K562 (cell line): ENCODE measurements around the gene WDR86. TPM values are rescaled to one million over a fixed set of nuclear protein-coding genes. Genes with fewer than 3 reads are reported as not detected.

Experiments
- ATAC-seq: fragments of 200-7000 bp; cut with Tn5 transposase; 3 replicates; pipeline ENCODE4 v1.9.1; 2020; ENCODE audit warnings: moderate library complexity
- BruUV-seq: library from RNA; stranded (reverse); fragments of 400-500 nt; replicated peaks from 2 replicates; lab custom pipeline; 2021; lab: Mats Ljungman, UMichigan
- CTCF ChIA-PET: fragments of 300-600 bp; formaldehyde crosslinking; extraction: SDS; loops from one replicate; lab custom pipeline; 2021; ENCODE audit warnings: low intra/inter-chr PET ratio; lab: Yijun Ruan, JAX
- POLR2A ChIA-PET: fragments of 300-600, 350-650 bp; sonication (Branson Sonifier 250); formaldehyde crosslinking; extraction: SDS; loops from one replicate; lab custom pipeline; 2021; ENCODE audit warnings: antibody characterized with exemption, inconsistent platforms; lab: Yijun Ruan, JAX
- DNase-seq, 4 experiments: peaks; one replicate each; pipeline versions ENCODE4 v3.0.0 to v3.0.0-alpha.2; 2011 to 2018; ENCODE audit warnings: low spot score in 3 of 4, mixed read lengths in 3 of 4; ENCODE audit errors: extremely low read depth in 1 of 4
- FAIRE-seq: peaks from 2 replicates; lab custom pipeline; 2011; peaks lifted over from hg19 to GRCh38; lab: Jason Lieb, UNC
- H2AFZ ChIP-seq: 2 replicates; pipeline ENCODE4 v1.6.0; 2011; ENCODE audit warnings: low read depth, low read length, control low read depth, inconsistent platforms
- H3K27ac ChIP-seq: fragments of 200-600 bp; 3 replicates; pipeline ENCODE4 v1.8.0; 2011; ENCODE audit warnings: low read depth, mild to moderate bottlenecking, control low read depth, inconsistent platforms, low read length, moderate library complexity, mixed read lengths; ENCODE audit errors: extremely low read depth
- H3K27me3 ChIP-seq, 2 experiments: fragments of 300-600 bp in 1 of 2; 2 replicates in 1 of 2; 3 replicates in 1 of 2; pipeline versions ENCODE4 v1.6.0 to v1.8.0; 2011; ENCODE audit warnings: inconsistent platforms in 2 of 2, low read length in 2 of 2, mild to moderate bottlenecking in 1 of 2, mixed read lengths in 1 of 2, moderate library complexity in 1 of 2; ENCODE audit not compliant: control insufficient read depth in 2 of 2, insufficient read depth in 2 of 2
- H3K36me3 ChIP-seq: fragments of 300-600 bp; 3 replicates; pipeline ENCODE4 v1.8.0; 2011; ENCODE audit warnings: mild to moderate bottlenecking, low read length, inconsistent platforms; ENCODE audit not compliant: control insufficient read depth, insufficient read depth
- H3K4me1 ChIP-seq, 2 experiments: fragments of 200-600 bp in 1 of 2; replicated peaks in 1 of 2; 2 replicates in 1 of 2; 3 replicates in 1 of 2; pipeline versions ENCODE4 v1.5.1 to v1.8.0; 2011; ENCODE audit warnings: inconsistent platforms in 2 of 2, low read length in 2 of 2, mild to moderate bottlenecking in 1 of 2, mixed read lengths in 1 of 2, moderate library complexity in 1 of 2; ENCODE audit not compliant: control insufficient read depth in 2 of 2, insufficient read depth in 2 of 2
- H3K4me2 ChIP-seq: 2 replicates; pipeline ENCODE4 v1.6.1; 2011; ENCODE audit warnings: low read length, control low read depth, inconsistent platforms, mixed read lengths; ENCODE audit not compliant: insufficient read depth
- H3K4me3 ChIP-seq: fragments of 200-600 bp; sonication (generic), shearing (Covaris generic); 2 replicates; pipeline ENCODE4 v1.5.1; 2016; ENCODE audit warnings: control low read depth, inconsistent platforms
- H3K79me2 ChIP-seq: fragments of 200-600 bp; 3 replicates; pipeline ENCODE4 v1.8.0; 2011; ENCODE audit warnings: low read length, inconsistent platforms; ENCODE audit not compliant: control insufficient read depth, insufficient read depth
- H3K9ac ChIP-seq, 2 experiments: 2 replicates each; pipeline versions ENCODE4 v1.6.0 to v1.6.1; 2011; ENCODE audit warnings: low read depth in 2 of 2, low read length in 2 of 2, control low read depth in 1 of 2, inconsistent platforms in 1 of 2, mild to moderate bottlenecking in 1 of 2, mixed read lengths in 1 of 2; ENCODE audit not compliant: insufficient read depth in 1 of 2
- H3K9me1 ChIP-seq: one replicate; pipeline ENCODE4 v1.6.0; 2011; ENCODE audit warnings: inconsistent platforms, mild to moderate bottlenecking, low read length, moderate library complexity; ENCODE audit not compliant: control insufficient read depth, insufficient read depth
- H3K9me3 ChIP-seq: replicated peaks from 2 replicates; pipeline ENCODE4 v1.5.1; 2011; ENCODE audit warnings: low read depth, low read length, inconsistent platforms; ENCODE audit not compliant: control insufficient read depth, insufficient read depth
- H4K20me1 ChIP-seq: replicated peaks from 2 replicates; pipeline ENCODE4 v1.6.1; 2011; ENCODE audit warnings: low read length, inconsistent platforms, mixed read lengths; ENCODE audit not compliant: control insufficient read depth, insufficient read depth
- CBFB ChIP-seq: sonication (generic); formaldehyde crosslinking; IDR thresholded peaks from 2 replicates; pipeline ENCODE4 v1.4.0; 2020; ENCODE audit warnings: mild to moderate bottlenecking, missing genetic modification reagents
- HDAC6 ChIP-seq: IDR thresholded peaks from 2 replicates; pipeline ENCODE4 v1.6.1; 2012; ENCODE audit warnings: low read depth, mild to moderate bottlenecking, control low read depth, inconsistent platforms, low read length, moderate library complexity
- MAFG ChIP-seq: fragments of 450-650 bp; conservative IDR thresholded peaks from 2 replicates; pipeline ENCODE4 v1.6.1; 2016; ENCODE audit warnings: missing genetic modification characterization, missing compliant biosample characterization
- NEUROD1 ChIP-seq: fragments of 150-350 bp; IDR thresholded peaks from 2 replicates; pipeline ENCODE4 v1.6.1; 2014; ENCODE audit warnings: borderline replicate concordance, low read length, low read depth; ENCODE audit not compliant: partially characterized antibody
- NFE2 ChIP-seq: IDR thresholded peaks from 2 replicates; pipeline ENCODE4 v1.6.1; 2014; ENCODE audit warnings: antibody characterized with exemption, low read depth
- NR1H2 ChIP-seq: sonication (generic); formaldehyde crosslinking; IDR thresholded peaks from 2 replicates; pipeline ENCODE4 v1.4.0; 2020; ENCODE audit warnings: mild to moderate bottlenecking, missing genetic modification reagents
- PRDM10 ChIP-seq: fragments of 450-650 bp; IDR thresholded peaks from 2 replicates; pipeline ENCODE4 v1.6.1; 2018; ENCODE audit not compliant: partially characterized antibody
- TCF15 ChIP-seq: fragments of 250-450 bp; sonication (Bioruptor Pico); IDR thresholded peaks from 2 replicates; pipeline ENCODE4 v1.8.0; 2022; ENCODE audit warnings: moderate library complexity, mild to moderate bottlenecking, inconsistent platforms
- WGBS: fragments of 100-300 bp; shearing (Covaris generic); methylation state at CpG from one replicate; pipeline ENCODE4 v1.1.6; 2016; ENCODE audit warnings: low coverage, mixed read lengths; ENCODE audit not compliant: insufficient coverage; ENCODE audit errors: missing lambda C conversion rate; 5-methylcytosine and 5-hydroxymethylcytosine counted together
- in situ Hi-C: fragments of 300-500 bp; cut with MboI; formaldehyde crosslinking; loops from 4 replicates; pipeline ENCODE4 v1.15.0; 2018; ENCODE audit warnings: inconsistent platforms, mixed read lengths
- intact Hi-C: fragments of 100-400 bp; cut with micrococcal nuclease; formaldehyde crosslinking; loops from 2 replicates; pipeline ENCODE4 v1.14.2; 2022
- polyA plus RNA-seq, 8 experiments: library from polyadenylated mRNA; depleted of rRNA in 4 of 8; stranded (reverse) in 5 of 8; unstranded in 3 of 8; fragments of >200 nt; fragmentation: Nextera tagmentation in 2 of 8; fragmentation: Illumina TruSeq in 1 of 8; extraction: Ambion mirVana in 2 of 8; extraction: Trizol in 1 of 8; gene quantifications; 2 replicates each; pipeline versions ENCODE4 v1.2.1 to v1.2.3, GENCODE V29; 2011 to 2014; ENCODE audit warnings: inconsistent platforms in 1 of 8, missing spikeins in 1 of 8
- total RNA-seq, 7 experiments: library from RNA; depleted of rRNA in 6 of 7; stranded (reverse); fragments of >200 nt in 6 of 7; fragmentation: Illumina TruSeq in 2 of 7; extraction: Trizol in 2 of 7; gene quantifications; 2 replicates each; pipeline versions ENCODE4 v1.2.1 to v1.2.3, GENCODE V29; 2011 to 2021; ENCODE audit warnings: low replicate concordance in 1 of 7

WDR86 gene
- total and polyA plus RNA-seq, 9 of the 15 experiments (the other 6 are each of a cell fraction or from before 2014, with no cell fraction given), result 0.24 TPM; not detected in 8

GRCh38 chr7:151379534-151380198 lies 30.2 kb downstream of the WDR86 start (continued):
- TF ChIP-seq PRDM10 (no peak), TCF15 (no peak), NR1H2 (CRISPR knock-in tag) (no peak), CBFB (CRISPR knock-in tag) (peak; percentile 58; the same call in 1 of the 2 replicates)

- H3K9ac ChIP-seq, result 0 out of 4 replicates have a peak overlapping the region, but pooled peaks of 1 of the 2 experiments have one; percentile 53
- intact Hi-C loops (no loop called here), in situ Hi-C loops (no loop called here)
- FAIRE-seq, result no peak
- no peak overlapping the region for H3K27ac ChIP-seq
- H3K9me3 ChIP-seq, result no peaks in the 10 kb centered on the region
- no peaks in the 10 kb centered on the region for H3K79me2 ChIP-seq
- H3K4me2 ChIP-seq, result no peak overlapping the region
- BruUV-seq, result no TSS peak
- H4K20me1 ChIP-seq, result 0 out of 2 replicates have a peak, but pooled peaks cover 5% of the 10 kb centered on the region
- peaks cover 0 to 45% of the 10 kb centered on the region in 2 experiments; a peak in 3 of 5 replicates for H3K4me1 ChIP-seq
- no peaks in the 10 kb centered on the region for H3K9me1 ChIP-seq
- H3K27me3 ChIP-seq, result peaks cover 3 to 22% of the 10 kb centered on the region in 2 experiments; a peak in 2 of 5 replicates
- no peak for DNase-seq
- H3K4me3 ChIP-seq, result no peak overlapping the region
- peak; percentile 10; the same call in 1 of the 2 replicates for TF ChIP-seq HDAC6
- no peak for TF ChIP-seq MAFG
- no peak for TF ChIP-seq NFE2
- no peak for TF ChIP-seq NEUROD1
- H3K36me3 ChIP-seq, result peaks cover 30% of the 10 kb centered on the region; the same call in 1 of the 3 replicates
- ATAC-seq, result no peak; the same call in none of the 3 replicates
- WGBS, result 42% methylated on average over 6 of the region's 6 CpGs
- no peak overlapping the region for H2AFZ ChIP-seq
- POLR2A ChIA-PET, result interaction anchor here (1.2 kb wide), 1 partner anchor 65 kb away, joined by 4 read pairs; no protein-coding TSS in a partner anchor
- CTCF ChIA-PET, result interaction anchor here (1.1 kb wide), 1 partner anchor 14 kb away, joined by 3 read pairs; no protein-coding TSS in a partner anchor
Observed at GRCh38 chr7:151379193-151379520, 30.7 kb downstream of the WDR86 start.
